Urothelium cell line (cell line): ENCODE measurements around the gene GADD45A.

Experiments
- DNase-seq: peaks from one replicate; pipeline ENCODE4 v3.0.0; 2011; ENCODE audit warnings: low spot score, mixed read lengths
- FAIRE-seq: peaks from 2 replicates; lab custom pipeline; 2011; peaks lifted over from hg19 to GRCh38; lab: Jason Lieb, UNC

Gene GADD45A

DNA sequence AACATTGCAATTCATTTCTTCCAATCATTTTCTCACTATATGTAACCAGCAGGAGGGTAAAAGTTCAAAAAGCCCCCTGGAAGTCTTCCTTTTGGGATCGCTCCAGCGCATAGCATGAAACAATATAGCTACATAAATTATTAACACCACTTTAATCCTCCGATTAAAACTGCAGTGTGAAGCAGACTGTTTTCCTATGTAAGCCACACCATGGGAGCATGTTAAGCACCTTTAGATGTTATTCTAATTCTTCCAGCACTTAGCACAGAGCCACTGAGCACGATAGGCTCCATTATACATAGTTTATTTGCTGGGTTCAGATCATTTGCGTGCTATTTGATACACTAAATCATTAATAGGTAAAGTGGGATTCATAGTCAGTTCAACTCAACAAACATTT lies 18.4 kb upstream of the GADD45A start:
- FAIRE-seq (no peak), DNase-seq (no peak)

DNA sequence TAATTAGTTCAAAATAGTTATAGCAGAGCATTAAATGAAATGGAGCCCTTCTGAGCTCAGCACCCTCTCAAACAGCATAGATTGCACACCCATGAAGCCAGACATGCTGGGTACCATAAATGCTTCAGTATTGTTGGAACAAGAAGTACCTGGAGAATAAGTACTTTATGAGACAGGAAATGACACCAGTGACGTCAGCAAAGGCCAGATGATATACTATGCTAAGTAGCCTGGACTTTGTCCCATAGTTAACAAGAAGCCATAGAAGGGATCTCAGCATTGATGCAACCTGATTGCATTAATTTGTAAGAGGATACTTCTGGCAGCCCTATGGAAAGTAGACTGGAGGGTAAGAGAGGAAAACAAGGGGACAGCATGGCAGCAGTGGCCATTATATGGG lies 16.3 kb upstream of the GADD45A start:
- FAIRE-seq (no peak), DNase-seq (no peak)

GRCh38 chr1:67672260-67672803 lies 12.7 kb upstream of the GADD45A start:
- DNase-seq (no peak), FAIRE-seq (no peak)

DNA sequence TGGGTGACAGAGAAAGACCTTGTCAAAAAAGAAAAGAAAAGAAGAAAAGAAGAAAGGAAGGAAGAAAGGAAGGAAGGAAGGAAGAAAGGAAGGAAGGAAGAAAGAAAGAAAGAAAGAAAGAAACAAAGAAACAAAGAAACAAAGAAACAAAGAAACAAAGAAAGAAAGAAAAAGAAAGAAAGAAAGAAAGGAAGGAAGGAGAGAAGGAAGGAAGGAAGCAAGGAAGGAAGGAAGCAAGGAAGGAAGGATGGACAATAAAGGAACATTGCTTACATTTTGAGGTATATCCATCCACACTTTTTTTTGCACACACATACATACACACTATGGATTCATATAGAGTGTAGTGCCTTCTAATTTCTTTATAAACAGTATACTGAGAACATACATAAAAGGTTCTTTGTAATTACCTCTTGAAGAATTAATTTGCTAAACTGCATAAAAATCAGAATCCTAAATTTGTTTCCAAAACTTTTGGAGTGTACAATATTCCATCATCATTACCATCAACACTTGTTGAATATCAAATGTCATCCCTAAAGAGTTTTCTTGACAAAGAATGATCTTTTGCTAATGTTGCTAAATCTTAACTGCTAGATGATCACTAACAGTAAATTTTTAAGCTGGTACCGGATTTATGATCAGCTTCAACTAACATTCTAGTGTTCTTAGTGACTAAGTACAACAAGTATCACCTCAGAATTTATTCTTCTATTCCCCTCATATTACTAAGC lies 11.4 kb upstream of the GADD45A start:
- no peak for FAIRE-seq
- DNase-seq = no peak

GRCh38 chr1:67674260-67675011 lies 10.6 kb upstream of the GADD45A start:
- DNase-seq = no peak
- no peak for FAIRE-seq

- FAIRE-seq = no peak
Measured at GRCh38 chr1:67675800-67676199, 9.2 kb upstream of the GADD45A start.

GRCh38 chr1:67676287-67676686 lies 8.7 kb upstream of the GADD45A start:
- no peak for FAIRE-seq

More at GRCh38 chr1:67675800-67676199, 9.2 kb upstream of the GADD45A start:
- no peak for DNase-seq

DNA sequence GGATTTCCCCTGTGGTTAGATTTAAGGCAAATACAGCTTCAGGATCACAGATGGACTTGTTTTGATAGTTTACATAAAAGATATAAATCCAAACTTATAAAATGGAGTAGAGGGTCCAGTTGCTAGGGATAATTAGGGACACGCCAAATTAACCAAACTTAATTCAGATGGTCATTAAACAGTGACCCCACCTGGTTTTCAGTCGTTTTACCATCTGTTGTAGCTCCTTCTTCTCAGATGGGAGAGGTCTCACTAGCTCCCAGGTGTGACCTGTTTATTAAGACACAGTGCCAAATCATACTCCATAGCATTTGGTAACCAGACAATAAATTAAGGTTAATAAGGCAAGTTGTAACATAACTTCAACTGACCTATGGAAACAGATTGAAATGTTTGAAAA lies 8.1 kb upstream of the GADD45A start:
- FAIRE-seq (no peak), DNase-seq (no peak)

More at GRCh38 chr1:67676287-67676686, 8.7 kb upstream of the GADD45A start:
- DNase-seq = no peak

DNA sequence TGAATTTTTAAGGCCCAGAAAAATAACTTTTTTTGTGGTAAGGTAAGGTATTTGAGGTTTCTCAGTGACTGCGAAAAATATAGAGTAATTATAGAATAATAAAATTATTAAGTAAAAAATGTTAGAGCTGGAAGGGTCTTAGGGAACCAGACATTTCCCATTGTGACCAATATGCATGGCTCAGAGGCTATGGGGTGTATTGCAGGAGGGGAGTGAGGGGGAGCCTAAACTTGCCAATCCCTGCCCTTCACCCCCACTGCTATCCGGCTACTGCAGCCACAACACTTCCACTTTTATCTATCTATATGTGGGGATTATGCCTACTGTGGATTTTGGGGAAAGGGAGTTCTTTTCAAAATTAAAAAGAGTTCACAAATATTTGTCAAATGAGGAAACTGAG lies 7.6 kb upstream of the GADD45A start:
- DNase-seq (no peak), FAIRE-seq (no peak)

- no peak for DNase-seq
- no peak for FAIRE-seq
Measured at GRCh38 chr1:67677930-67678329, 7.1 kb upstream of the GADD45A start.

DNA sequence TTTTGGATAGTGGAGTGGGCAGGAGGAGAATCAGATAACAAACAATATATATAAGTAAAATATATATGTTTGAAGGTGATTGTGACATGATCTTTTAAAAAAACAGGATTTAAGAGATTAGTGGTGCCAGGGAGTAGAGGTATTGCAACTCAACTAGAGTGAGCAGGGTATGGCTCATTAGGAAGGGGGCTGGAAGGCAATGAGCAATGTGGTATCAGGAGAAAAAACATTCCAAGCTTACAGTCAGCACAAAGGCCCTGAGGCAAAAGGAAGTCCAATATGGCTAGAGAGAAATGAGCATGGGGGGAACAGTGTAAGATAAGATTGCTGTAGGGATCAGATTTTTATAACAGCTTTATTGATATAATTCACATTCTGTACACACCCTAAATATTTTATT lies 5.3 kb upstream of the GADD45A start:
- no peak for FAIRE-seq
- DNase-seq = no peak

- no peak for DNase-seq
- no peak for FAIRE-seq
Measured at GRCh38 chr1:67680486-67680885, 4.5 kb upstream of the GADD45A start.

GRCh38 chr1:67682659-67683197 lies 2.3 kb upstream of the GADD45A start:
- FAIRE-seq (peak; percentile 30), DNase-seq (peak; percentile 34)

GRCh38 chr1:67683316-67683715 lies 1.7 kb upstream of the GADD45A start:
- DNase-seq (peak; percentile 25), FAIRE-seq (no peak)

- FAIRE-seq = no peak
- DNase-seq = no peak
Measured at GRCh38 chr1:67683766-67684525, 1.1 kb upstream of the GADD45A start.

- DNase-seq (no peak), FAIRE-seq (no peak)
Measured at GRCh38 chr1:67684526-67685066, 405 bp upstream of the GADD45A start.

- FAIRE-seq (no peak), DNase-seq (peak; percentile 23)
Measured at GRCh38 chr1:67685558-67686266, 711 bp downstream of the GADD45A start.

DNA sequence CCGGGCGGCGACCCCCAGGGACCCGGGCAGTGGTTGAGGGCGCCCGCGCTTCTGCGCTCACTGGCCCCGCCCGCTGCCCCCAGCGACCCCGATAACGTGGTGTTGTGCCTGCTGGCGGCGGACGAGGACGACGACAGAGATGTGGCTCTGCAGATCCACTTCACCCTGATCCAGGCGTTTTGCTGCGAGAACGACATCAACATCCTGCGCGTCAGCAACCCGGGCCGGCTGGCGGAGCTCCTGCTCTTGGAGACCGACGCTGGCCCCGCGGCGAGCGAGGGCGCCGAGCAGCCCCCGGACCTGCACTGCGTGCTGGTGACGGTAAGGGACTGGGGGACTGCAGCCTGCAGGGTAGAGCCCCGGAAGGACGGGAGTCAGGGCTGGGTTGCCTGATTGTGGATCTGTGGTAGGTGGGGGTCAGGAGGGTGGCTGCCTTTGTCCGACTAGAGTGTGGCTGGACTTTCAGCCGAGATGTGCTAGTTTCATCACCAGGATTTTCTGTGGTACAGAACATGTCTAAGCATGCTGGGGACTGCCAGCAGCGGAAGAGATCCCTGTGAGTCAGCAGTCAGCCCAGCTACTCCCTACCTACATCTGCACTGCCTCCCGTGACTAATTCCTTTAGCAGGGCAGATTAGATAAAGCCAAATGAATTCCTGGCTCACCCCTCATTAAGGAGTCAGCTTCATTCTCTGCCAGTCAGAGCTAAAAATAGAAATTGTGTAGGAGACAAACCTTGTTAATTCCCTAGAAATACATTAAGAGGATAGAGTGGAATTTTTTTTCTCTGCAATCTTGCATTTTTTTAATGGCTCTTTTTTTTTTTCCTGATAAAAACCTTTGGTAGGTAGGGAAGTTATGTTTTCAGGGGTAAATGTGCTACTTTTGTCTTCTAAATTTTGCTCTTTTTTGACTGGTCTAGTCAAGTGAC lies 1.5 kb downstream of the GADD45A start:
- FAIRE-seq = no peak
- peak; percentile 86 for DNase-seq

DNA sequence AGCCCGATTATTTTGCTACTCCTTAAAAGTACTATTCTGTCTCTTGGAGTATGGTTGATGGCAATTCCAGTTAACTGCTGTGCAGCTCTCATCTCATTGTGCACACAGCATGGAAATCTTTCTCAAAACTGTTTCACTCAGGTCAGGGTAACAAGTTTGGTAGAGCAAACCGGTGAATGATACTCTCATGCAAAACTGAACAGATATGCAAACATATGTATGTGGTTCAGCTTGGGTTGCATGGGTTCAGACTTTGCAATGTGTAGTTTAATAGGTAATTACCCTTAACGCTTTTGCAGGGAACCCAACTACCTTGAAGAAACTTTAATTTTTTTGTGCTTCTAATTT lies 2.2 kb downstream of the GADD45A start:
- no peak for FAIRE-seq
- DNase-seq = no peak
